WTC11 (cell line): ENCODE measurements around the gene ZNF189.

ENCODE experiments used
- ATF1 ChIP-seq: sonication (generic); formaldehyde crosslinking; IDR thresholded peaks from 2 replicates; pipeline ENCODE4 v1.8.1; 2023; ENCODE audit warnings: mild to moderate bottlenecking, moderate library complexity, missing genetic modification reagents
- NFYB ChIP-seq: sonication (generic); formaldehyde crosslinking; conservative IDR thresholded peaks from 2 replicates; pipeline ENCODE4 v1.8.0; 2022; ENCODE audit warnings: low read depth, missing genetic modification reagents
- SMAD3 ChIP-seq: sonication (generic); formaldehyde crosslinking; IDR thresholded peaks from 2 replicates; pipeline ENCODE4 v1.8.0; 2022; ENCODE audit warnings: missing genetic modification reagents, mild to moderate bottlenecking, borderline replicate concordance
- ZNF121 ChIP-seq: sonication (generic); formaldehyde crosslinking; IDR thresholded peaks from 2 replicates; pipeline ENCODE4 v1.8.0; 2023; ENCODE audit warnings: missing genetic modification reagents
- ZNF138 ChIP-seq: sonication (generic); formaldehyde crosslinking; conservative IDR thresholded peaks from 2 replicates; pipeline ENCODE4 v1.8.1; 2022; ENCODE audit warnings: mild to moderate bottlenecking, moderate library complexity, missing genetic modification reagents
- ZNF416 ChIP-seq: fragments of 250-450 bp; sonication (Bioruptor Pico); IDR thresholded peaks from 2 replicates; pipeline ENCODE4 v1.9.0; 2021; ENCODE audit warnings: mild to moderate bottlenecking, inconsistent platforms
- TF ChIP-seq, protein P1 (sequence below): sonication (generic); formaldehyde crosslinking; IDR thresholded peaks from 2 replicates; pipeline ENCODE4 v1.8.0; 2022; ENCODE audit warnings: missing genetic modification reagents
- TF ChIP-seq, protein P2 (sequence below): fragments of 200-600 bp; IDR thresholded peaks from 2 replicates; pipeline ENCODE4 v1.8.0; 2022; ENCODE audit warnings: antibody characterized with exemption
- TF ChIP-seq, protein P3 (sequence below): sonication (generic); formaldehyde crosslinking; IDR thresholded peaks from 2 replicates; pipeline ENCODE4 v1.8.1; 2023; ENCODE audit warnings: mild to moderate bottlenecking, missing genetic modification reagents, moderate library complexity
- TF ChIP-seq, protein P4 (sequence below): sonication (generic); formaldehyde crosslinking; IDR thresholded peaks from 2 replicates; pipeline ENCODE4 v1.8.1; 2023; ENCODE audit warnings: mild to moderate bottlenecking, missing genetic modification reagents, moderate library complexity

DNA sequence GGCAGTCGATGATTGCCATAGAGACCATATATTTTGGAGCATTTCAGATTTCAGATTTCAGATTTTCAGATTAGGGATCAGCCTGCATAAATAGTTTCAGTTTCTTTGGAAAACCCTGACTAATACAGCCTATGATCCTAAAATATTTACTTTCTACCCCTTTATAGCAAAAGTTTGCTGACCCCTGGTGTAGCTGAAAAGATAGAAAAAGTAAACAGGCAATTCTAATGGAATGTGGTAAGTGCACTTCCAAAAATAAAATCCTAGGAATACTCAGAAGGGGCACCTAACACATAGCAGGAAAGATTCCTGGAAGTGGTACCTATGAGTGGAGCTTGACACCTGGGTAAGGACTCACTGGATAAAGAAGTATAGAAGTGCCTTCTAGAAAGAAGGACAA, 48.4 kb upstream of the ZNF189 start:
- TF ChIP-seq SMAD3 (CRISPR knock-in tag) (no peak), ZNF121 (no peak), NFYB (no peak), ZNF416 (CRISPR knock-in tag) (no peak), ATF1 (CRISPR knock-in tag) (no peak), ZNF138 (no peak)
- TF ChIP-seq, protein P1, sequence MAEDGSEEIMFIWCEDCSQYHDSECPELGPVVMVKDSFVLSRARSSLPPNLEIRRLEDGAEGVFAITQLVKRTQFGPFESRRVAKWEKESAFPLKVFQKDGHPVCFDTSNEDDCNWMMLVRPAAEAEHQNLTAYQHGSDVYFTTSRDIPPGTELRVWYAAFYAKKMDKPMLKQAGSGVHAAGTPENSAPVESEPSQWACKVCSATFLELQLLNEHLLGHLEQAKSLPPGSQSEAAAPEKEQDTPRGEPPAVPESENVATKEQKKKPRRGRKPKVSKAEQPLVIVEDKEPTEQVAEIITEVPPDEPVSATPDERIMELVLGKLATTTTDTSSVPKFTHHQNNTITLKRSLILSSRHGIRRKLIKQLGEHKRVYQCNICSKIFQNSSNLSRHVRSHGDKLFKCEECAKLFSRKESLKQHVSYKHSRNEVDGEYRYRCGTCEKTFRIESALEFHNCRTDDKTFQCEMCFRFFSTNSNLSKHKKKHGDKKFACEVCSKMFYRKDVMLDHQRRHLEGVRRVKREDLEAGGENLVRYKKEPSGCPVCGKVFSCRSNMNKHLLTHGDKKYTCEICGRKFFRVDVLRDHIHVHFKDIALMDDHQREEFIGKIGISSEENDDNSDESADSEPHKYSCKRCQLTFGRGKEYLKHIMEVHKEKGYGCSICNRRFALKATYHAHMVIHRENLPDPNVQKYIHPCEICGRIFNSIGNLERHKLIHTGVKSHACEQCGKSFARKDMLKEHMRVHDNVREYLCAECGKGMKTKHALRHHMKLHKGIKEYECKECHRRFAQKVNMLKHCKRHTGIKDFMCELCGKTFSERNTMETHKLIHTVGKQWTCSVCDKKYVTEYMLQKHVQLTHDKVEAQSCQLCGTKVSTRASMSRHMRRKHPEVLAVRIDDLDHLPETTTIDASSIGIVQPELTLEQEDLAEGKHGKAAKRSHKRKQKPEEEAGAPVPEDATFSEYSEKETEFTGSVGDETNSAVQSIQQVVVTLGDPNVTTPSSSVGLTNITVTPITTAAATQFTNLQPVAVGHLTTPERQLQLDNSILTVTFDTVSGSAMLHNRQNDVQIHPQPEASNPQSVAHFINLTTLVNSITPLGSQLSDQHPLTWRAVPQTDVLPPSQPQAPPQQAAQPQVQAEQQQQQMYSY (CRISPR knock-in tag) = no peak
- TF ChIP-seq, protein P2, sequence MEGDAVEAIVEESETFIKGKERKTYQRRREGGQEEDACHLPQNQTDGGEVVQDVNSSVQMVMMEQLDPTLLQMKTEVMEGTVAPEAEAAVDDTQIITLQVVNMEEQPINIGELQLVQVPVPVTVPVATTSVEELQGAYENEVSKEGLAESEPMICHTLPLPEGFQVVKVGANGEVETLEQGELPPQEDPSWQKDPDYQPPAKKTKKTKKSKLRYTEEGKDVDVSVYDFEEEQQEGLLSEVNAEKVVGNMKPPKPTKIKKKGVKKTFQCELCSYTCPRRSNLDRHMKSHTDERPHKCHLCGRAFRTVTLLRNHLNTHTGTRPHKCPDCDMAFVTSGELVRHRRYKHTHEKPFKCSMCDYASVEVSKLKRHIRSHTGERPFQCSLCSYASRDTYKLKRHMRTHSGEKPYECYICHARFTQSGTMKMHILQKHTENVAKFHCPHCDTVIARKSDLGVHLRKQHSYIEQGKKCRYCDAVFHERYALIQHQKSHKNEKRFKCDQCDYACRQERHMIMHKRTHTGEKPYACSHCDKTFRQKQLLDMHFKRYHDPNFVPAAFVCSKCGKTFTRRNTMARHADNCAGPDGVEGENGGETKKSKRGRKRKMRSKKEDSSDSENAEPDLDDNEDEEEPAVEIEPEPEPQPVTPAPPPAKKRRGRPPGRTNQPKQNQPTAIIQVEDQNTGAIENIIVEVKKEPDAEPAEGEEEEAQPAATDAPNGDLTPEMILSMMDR = no peak
- TF ChIP-seq, protein P3, sequence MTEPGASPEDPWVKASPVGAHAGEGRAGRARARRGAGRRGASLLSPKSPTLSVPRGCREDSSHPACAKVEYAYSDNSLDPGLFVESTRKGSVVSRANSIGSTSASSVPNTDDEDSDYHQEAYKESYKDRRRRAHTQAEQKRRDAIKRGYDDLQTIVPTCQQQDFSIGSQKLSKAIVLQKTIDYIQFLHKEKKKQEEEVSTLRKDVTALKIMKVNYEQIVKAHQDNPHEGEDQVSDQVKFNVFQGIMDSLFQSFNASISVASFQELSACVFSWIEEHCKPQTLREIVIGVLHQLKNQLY (CRISPR knock-in tag) = no peak
- TF ChIP-seq, protein P4, sequence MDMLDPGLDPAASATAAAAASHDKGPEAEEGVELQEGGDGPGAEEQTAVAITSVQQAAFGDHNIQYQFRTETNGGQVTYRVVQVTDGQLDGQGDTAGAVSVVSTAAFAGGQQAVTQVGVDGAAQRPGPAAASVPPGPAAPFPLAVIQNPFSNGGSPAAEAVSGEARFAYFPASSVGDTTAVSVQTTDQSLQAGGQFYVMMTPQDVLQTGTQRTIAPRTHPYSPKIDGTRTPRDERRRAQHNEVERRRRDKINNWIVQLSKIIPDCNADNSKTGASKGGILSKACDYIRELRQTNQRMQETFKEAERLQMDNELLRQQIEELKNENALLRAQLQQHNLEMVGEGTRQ (CRISPR knock-in tag) = no peak
